ENCODE measurements around the gene CSNK1G3.

DNA sequence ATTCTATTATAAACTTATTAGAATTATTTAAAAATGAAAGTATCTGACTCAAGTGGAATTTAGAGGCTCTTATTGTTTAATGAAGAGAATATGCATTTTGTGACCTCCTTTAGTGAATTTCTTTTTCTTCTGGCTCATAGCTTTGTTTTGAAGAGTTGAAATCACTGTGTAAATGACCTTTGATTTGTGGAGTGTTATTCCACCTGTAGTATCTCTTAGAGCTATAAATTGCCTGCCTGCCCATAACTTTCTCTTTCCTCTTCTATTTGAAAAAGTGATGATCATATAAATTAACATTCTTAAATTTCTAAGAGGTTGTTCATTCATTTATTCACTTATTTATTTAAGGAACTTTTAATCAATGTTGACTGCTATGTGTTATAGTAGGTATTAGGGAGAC is 16.1 kb downstream of the CSNK1G3 start:
- TF ChIP-seq EZH2 (IDR thresholded peaks at IDR 0.05) (no peak), POLR2AphosphoS5 (IDR thresholded peaks at IDR 0.05; ENCODE audit: borderline replicate concordance, low read depth, low read length) (no peak), FOXP2 (optimal IDR thresholded peaks at IDR 0.05; ENCODE audit: control extremely low read depth, extremely low read length, insufficient read depth) (no peak)
